ENCODE data around the gene KRTAP10-2. TPM values are rescaled to one million over a fixed set of nuclear protein-coding genes. Genes with fewer than 3 reads are reported as not detected.

Gene KRTAP10-2
- total RNA-seq, 1 experiment from 2014 or later, result not detected

DNA sequence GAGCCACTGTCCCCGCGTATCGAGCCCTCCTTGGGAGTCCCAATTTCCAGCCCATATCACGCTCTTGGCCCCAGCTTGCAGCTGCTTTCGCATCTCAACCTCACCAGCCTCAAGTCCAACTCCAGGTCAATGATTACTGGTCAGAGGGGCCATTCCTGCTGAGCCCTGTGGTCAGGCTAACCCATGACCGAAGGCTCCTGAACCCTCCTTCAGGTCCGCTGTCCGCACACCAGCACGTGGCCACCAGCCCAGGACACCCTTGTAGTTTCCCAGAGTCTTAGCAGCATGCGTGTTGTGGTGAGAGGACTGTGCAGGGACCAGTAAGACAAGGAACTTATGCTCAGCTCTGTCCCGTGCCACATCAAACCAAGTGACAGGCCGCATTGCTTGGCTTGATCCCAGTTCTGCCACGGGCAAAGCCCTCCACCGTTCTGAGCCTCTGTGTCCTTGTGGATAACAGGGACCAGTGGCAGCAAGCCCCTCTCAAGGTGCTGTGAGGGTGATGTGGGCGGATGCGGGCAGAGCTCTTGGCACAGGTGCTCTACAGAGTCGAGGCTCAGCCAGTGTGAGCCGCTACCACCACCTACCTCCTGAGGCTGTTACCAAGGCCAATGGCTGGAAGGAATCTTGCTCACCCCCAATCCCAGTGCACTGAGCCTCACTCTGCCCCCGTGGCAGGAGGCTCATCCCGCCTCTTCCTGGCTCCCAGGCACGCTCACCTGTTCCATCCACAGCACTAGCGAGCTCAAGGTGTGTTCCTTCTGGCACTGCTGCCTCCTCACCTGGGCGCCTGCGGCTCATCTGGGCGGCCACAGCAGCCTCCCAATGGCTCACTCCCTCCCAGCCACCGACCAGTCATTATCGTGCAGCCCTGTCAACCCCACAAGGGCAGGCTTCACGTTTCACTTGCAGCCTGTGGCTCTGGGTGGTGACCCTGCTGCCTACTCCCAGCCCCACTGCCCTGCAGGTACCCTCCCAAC lies 31.7 kb downstream of the KRTAP10-2 start:
- TF ChIP-seq, protein P1, sequence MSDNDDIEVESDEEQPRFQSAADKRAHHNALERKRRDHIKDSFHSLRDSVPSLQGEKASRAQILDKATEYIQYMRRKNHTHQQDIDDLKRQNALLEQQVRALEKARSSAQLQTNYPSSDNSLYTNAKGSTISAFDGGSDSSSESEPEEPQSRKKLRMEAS (IDR thresholded peaks at IDR 0.05), result no peak
- TF ChIP-seq EGR1 (IDR thresholded peaks at IDR 0.05; ENCODE audit: low read depth), result no peak
- no peak for TF ChIP-seq ELF1 (IDR thresholded peaks at IDR 0.05; ENCODE audit: borderline replicate concordance, low read depth)
- no peak for TF ChIP-seq EZH2 (IDR thresholded peaks at IDR 0.05)
- TF ChIP-seq YY1 (IDR thresholded peaks at IDR 0.05; ENCODE audit: extremely low read depth, insufficient replicate concordance, low read depth, low read length), result no peak
- TF ChIP-seq POLR2AphosphoS5 (IDR thresholded peaks at IDR 0.05; ENCODE audit: low read depth, low read length), result no peak
- TF ChIP-seq ZFX (IDR thresholded peaks at IDR 0.05), result no peak
- TF ChIP-seq FOSL1 (IDR thresholded peaks at IDR 0.05; ENCODE audit: low read depth), result no peak
- TF ChIP-seq SIN3A (IDR thresholded peaks at IDR 0.05; ENCODE audit: low read depth), result no peak
- no peak for ATAC-seq

More for the DNA sequence above, 31.7 kb downstream of the KRTAP10-2 start:
- no peak overlapping the region for H2AFZ ChIP-seq (ENCODE audit: low read depth, low read length, poor library complexity, severe bottlenecking)
- peaks cover 3 to 17% of the 10 kb centered on the region in 2 experiments; a peak in 1 of 4 replicates for H3K9me3 ChIP-seq (ENCODE audit: control insufficient read depth in 1 of 2, insufficient read depth in 1 of 2, low read depth in 1 of 2, low read length in 2 of 2)
- DNase-seq (ENCODE audit: low read depth, low spot score), result no peak
- peaks cover 12% of the 10 kb centered on the region; the same call in 1 of the 2 replicates for H3K79me2 ChIP-seq (ENCODE audit: insufficient read depth, low read length)
- ChIA-PET CTCF (no interaction called here), RAD21 (ENCODE audit: low non-redundant PET in 1 of 2, low total read pairs in 2 of 2, uncharacterized antibody in 2 of 2, unreplicated experiment in 2 of 2) (no interaction called here), POLR2A (no interaction called here)
- H3K4me3 ChIP-seq (replicated peaks in 1 of 2; ENCODE audit: low read depth in 1 of 2, low read length in 2 of 2), result no peak overlapping the region
- no peak overlapping the region for H3K4me2 ChIP-seq (ENCODE audit: low read length)
- no peak overlapping the region for H3K9ac ChIP-seq (ENCODE audit: low read length)
- no peaks in the 10 kb centered on the region for H3K36me3 ChIP-seq (ENCODE audit: control insufficient read depth in 1 of 2, insufficient read depth in 2 of 2, low read length in 2 of 2)
- H3K4me1 ChIP-seq (ENCODE audit: control insufficient read depth in 1 of 2, insufficient read depth in 2 of 2, low read length in 2 of 2), result peaks cover 3 to 13% of the 10 kb centered on the region in 2 experiments; a peak in 2 of 4 replicates
- H3K27me3 ChIP-seq (ENCODE audit: insufficient read depth, low read length), result no peaks in the 10 kb centered on the region
- no TSS peak for BruUV-seq (replicated peaks)
- H4K20me1 ChIP-seq (ENCODE audit: insufficient read depth), result no peaks in the 10 kb centered on the region
- H3K9me2 ChIP-seq (ENCODE audit: insufficient read depth), result no peaks in the 10 kb centered on the region
- intact Hi-C loops (cut with micrococcal nuclease), result loop anchor here (10.0 kb wide), 1 partner anchor 615 kb away; no protein-coding TSS in a partner anchor
- H3K27ac ChIP-seq (ENCODE audit: low read depth, low read length), result no peak overlapping the region

All from HCT116 (cell line).